ENCODE measurements around the gene PSMD13.
"Not testable (repeated sequence)": the region's sequence is repeated elsewhere in the genome, so short reads cannot be mapped to it uniquely, and the experiment has no call there.

PSMD13 gene

DNA sequence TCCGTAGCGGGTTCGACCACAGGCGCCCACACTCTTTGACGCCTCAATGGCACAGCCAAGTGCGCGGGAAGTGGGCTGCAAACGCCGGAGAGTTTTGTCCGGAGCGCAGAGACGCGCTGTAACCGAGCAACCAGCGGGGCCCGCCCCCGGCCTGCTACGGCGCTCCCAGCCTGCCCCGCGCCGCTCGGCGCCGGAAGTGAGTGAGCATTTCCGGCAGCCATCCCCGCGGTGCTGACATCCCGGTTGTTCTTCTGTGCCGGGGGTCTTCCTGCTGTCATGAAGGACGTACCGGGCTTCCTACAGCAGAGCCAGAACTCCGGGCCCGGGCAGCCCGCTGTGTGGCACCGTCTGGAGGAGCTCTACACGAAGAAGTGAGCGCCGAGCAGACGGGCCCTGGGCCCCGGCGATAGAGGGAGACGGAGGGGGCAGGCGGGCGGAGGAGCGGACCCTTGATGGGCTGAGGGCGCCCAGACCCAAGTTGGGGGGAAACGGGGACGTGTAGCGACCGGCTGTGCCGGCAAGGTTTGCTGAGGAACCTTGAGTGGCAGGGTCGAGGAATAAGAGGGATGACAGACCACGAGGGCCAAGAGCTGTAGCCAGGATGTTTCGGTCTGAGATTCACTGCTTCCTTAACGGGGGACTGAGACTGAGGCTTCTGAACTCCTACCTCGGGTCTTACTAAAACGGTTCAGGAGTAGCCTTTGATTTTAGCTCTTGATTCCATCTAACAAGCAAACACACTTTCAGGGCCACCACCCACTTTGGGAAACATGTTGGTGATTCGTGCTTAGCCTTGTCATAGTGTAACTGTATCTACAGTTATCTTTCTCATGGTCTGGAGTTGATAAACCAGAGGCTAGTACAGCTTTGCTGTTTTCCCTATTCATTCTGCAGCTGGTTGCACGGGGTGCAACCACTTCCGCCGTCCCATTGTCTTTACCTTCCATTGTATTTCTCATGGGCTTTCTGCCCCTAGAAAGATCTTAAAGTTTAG is at the start of gene PSMD13:
PSMD13 (plus strand) TSS at position 203 of the 994 bp plus-strand sequence; CDS start at position 277, 74 bp downstream.
- TF ChIP-seq, protein P1, sequence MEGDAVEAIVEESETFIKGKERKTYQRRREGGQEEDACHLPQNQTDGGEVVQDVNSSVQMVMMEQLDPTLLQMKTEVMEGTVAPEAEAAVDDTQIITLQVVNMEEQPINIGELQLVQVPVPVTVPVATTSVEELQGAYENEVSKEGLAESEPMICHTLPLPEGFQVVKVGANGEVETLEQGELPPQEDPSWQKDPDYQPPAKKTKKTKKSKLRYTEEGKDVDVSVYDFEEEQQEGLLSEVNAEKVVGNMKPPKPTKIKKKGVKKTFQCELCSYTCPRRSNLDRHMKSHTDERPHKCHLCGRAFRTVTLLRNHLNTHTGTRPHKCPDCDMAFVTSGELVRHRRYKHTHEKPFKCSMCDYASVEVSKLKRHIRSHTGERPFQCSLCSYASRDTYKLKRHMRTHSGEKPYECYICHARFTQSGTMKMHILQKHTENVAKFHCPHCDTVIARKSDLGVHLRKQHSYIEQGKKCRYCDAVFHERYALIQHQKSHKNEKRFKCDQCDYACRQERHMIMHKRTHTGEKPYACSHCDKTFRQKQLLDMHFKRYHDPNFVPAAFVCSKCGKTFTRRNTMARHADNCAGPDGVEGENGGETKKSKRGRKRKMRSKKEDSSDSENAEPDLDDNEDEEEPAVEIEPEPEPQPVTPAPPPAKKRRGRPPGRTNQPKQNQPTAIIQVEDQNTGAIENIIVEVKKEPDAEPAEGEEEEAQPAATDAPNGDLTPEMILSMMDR (IDR thresholded peaks at IDR 0.05; ENCODE audit: low read depth, low read length) = no peak
- H3K4me3 ChIP-seq (ENCODE audit: low read depth, low read length) = peak within 1 kb of the TSS; percentile 99

GRCh38 chr11:189200-189783 is 47.5 kb upstream of the PSMD13 start:
- H3K4me3 ChIP-seq (ENCODE audit: low read depth, low read length) = not testable (repeated sequence)

DNA sequence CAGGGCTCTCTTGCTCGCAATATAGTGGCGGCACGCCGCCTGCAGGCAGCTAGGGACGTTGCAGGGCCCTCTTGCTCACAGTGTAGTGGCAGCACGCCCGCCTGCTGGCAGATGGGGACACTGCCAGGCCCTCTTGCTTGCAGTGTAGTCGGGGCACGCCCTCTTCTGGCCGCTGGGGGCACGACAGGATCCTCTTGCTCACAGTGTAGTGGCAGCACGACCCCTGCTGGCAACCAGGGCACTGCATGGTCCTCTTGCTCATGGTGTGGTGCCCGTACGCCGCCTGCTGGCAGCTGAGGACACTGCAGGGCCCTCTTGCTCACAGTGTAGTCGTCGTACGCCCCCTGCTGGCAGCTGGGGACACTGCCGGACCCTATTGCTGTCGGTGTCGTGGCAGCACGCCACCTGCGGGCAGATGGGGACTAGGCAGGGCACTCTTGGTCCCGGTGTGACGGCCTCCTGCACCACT is 46.9 kb upstream of the PSMD13 start:
- TF ChIP-seq, protein P1 (IDR thresholded peaks at IDR 0.05; ENCODE audit: low read depth, low read length) = peak; percentile 11; the same call in 1 of the 2 replicates
- not testable (repeated sequence) for H3K4me3 ChIP-seq (ENCODE audit: low read depth, low read length)

GRCh38 chr11:190546-190945 is 46.2 kb upstream of the PSMD13 start:
- H3K4me3 ChIP-seq (ENCODE audit: low read depth, low read length) = not testable (repeated sequence)

DNA sequence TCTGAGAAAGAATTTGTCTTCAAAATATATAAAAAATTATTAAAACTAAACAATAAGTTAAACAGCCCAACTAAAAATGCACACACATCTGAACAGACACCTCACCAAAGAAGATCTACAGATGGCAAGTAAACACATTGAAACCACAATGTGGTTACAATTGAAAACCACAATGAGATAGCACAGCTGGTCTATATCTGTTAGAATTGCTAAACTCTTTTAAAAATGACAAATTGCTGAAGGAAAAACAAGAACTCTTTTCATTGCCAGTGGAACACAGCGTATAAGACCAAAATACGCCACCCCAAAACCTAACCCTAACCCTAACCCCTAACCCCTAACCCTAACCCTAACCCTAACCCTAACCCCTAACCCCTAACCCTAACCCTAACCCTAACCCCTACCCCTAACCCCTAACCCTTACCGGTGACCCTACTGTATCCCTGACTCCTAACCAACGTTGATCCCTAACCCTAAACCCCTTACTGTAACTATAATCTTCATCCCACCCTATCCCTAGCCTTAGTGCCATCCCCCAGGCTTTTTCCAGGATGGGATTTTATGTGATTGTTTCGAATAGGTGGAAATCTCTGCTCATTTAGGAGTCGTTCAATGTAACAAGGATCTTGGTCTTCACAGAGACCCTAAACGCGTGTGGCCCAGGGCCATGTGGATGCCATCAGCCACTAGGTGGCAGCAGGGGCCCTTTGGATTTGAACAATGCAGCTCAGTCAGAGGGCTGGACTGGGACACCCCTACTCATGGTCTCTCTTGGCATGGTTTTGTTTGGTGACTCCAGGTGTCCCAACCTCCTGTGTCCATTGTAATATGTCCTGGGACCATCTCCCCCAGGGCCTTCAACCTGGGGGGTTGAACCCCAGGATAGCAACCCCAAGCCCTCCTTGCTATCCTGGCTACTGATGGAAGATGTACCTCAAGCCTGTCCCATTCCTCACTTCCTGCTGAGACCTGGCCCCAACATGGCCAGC is 45.0 kb upstream of the PSMD13 start:
- not testable (repeated sequence) for H3K4me3 ChIP-seq (ENCODE audit: low read depth, low read length)

DNA sequence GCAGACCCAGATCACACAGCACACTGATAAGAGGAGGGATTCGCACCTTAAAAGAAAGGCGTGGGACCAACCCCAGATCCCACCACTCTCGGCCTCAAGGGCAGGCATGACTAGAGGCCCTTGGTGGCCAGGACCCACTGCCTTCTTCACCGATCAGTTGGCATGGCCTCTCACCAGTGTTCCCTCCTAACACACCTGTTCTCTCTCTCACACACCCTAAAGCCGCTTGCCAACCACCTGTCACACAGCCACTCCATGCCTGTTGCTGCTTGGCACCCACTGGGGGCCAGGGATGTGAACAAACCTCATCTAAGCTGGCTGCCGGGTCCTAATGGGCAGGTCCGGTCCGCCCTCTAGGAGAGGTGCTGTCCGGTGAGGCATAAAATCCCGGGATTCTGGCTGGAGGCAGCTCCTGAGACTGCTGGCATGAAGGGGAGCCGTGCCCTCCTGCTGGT is 44.1 kb upstream of the PSMD13 start, which contains the start of gene SCGB1C1:
SCGB1C1 (plus strand) TSS at position 405 of the 455 bp plus-strand sequence; CDS start at position 427, 22 bp downstream.
- not testable (repeated sequence) for H3K4me3 ChIP-seq (ENCODE audit: low read depth, low read length)

- not testable (repeated sequence) for H3K4me3 ChIP-seq (ENCODE audit: low read depth, low read length)
Observed at GRCh38 chr11:193481-193880, 43.3 kb upstream of the PSMD13 start.

DNA sequence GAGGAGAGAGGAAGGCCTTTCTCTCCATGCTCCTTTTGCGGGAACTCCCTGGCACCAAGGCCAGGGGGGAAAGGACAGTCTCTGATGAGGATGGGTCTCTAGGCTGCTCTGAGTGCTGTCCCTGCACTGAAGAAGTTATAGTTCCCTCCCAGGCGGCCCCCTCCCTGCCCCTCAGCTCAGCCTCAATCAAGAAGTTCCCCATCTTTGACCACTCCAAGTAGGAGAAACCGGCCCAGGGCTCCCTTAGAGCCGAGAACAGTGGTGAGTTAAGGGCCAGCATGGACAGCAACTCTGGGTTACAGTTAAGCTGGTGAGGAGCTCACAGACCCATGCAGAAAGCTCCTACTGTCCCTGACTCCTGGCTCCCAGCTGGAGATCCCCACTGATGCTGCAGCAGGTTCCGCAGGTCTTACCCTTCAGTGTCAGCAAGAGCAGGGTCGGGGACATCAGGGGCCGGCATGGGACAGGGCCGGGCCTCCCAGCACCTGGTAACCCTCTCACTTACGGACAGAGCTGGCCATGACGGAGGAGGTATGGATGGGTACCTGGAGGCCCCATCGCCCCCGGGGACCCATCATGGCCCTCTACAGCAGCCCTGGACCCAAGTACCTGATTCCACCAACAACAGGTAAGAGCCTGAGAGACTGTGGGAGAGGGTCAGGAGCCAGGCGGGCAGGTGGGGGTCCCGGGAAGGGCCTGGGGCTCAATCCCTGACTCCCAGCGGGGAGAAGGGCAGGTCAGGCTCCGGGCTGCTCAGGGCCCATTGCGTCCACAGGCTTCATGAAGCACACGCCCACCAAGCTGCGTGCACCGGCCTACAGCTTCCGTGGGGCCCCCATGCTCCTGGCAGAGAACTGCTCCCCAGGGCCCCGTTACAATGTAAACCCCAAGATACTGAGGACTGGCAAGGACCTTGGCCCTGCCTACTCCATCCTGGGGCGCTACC is 39.7 kb upstream of the PSMD13 start:
- TF ChIP-seq, protein P1 (IDR thresholded peaks at IDR 0.05; ENCODE audit: low read depth, low read length) = no peak
- no peak overlapping the region for H3K4me3 ChIP-seq (ENCODE audit: low read depth, low read length)

DNA sequence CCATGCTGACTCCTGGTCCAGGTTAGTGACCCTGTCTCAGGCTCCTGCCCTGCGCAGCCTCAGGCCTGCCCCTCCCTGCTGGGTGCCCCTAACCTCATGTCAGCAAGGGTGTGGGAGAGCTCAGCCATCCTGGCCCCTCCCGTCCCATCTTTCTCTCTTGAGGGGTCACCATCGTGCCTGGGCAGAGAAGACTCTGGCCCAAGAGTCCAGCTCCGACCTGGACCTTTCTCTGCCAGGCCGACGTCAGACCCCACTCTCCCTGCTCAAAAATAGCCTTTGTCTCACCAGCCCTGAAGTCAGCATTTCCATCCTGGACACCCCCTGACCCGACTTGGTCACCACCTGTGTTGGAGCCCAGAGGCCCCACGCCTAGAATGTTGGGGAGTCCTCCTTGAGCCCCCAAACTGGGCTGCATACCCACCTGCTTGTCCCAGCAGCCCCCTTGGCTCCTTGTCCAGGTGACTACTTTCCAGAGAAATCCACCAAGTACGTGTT is 39.0 kb upstream of the PSMD13 start:
- TF ChIP-seq, protein P1 (IDR thresholded peaks at IDR 0.05; ENCODE audit: low read depth, low read length) = no peak
- no peak overlapping the region for H3K4me3 ChIP-seq (ENCODE audit: low read depth, low read length)

All from WI38 (cell line).